Large intestine (tissue), 3 donors: ENCODE results near the gene SLCO3A1. TPM values are rescaled to one million over a fixed set of nuclear protein-coding genes. Genes with fewer than 3 reads are reported as not detected.

ENCODE experiments used
- DNase-seq, 2 donors: peaks; one replicate each; pipeline versions ENCODE4 v3.0.0 to v3.0.0-alpha.2; 2013
- H3K27ac ChIP-seq: one replicate; pipeline ENCODE4 v1.5.1; 2013; ENCODE audit warnings: low read length
- H3K27me3 ChIP-seq: 2 replicates; pipeline ENCODE4 v1.6.1; 2013; ENCODE audit warnings: low read length; ENCODE audit not compliant: control insufficient read depth, insufficient read depth
- H3K36me3 ChIP-seq: 2 replicates; pipeline ENCODE4 v1.6.1; 2013; ENCODE audit warnings: low read length; ENCODE audit not compliant: control insufficient read depth, insufficient read depth
- H3K4me1 ChIP-seq: one replicate; pipeline ENCODE4 v1.6.1; 2013; ENCODE audit warnings: low read length; ENCODE audit not compliant: control insufficient read depth, insufficient read depth
- H3K4me3 ChIP-seq: one replicate; pipeline ENCODE4 v1.5.1; 2013; ENCODE audit warnings: low read length
- H3K9me3 ChIP-seq: one replicate; pipeline ENCODE4 v1.6.1; 2013; ENCODE audit warnings: mild to moderate bottlenecking, low read depth, low read length, moderate library complexity; ENCODE audit not compliant: control insufficient read depth
- WGBS: methylation state at CpG from one replicate; pipeline ENCODE4 v1.1.5; 2013; ENCODE audit warnings: low lambda C conversion rate; ENCODE audit not compliant: insufficient coverage; 5-methylcytosine and 5-hydroxymethylcytosine counted together
- polyA plus RNA-seq: library from polyadenylated mRNA; unstranded; fragments of 120-200 nt; gene quantifications from one replicate; pipeline ENCODE4 v1.2.1, GENCODE V29; 2013

Gene SLCO3A1
- polyA plus RNA-seq, 1 donor, result 5.1 TPM

- H3K36me3 ChIP-seq, result no peaks in the 10 kb centered on the region
- DNase-seq, result no peak
- no peak overlapping the region for H3K27ac ChIP-seq
- H3K27me3 ChIP-seq, result peaks cover 2% of the 10 kb centered on the region
- H3K4me3 ChIP-seq, result no peak overlapping the region
- no CpG with 5 or more reads among the region's 2 CpGs for WGBS
- H3K4me1 ChIP-seq, result no peaks in the 10 kb centered on the region
- H3K9me3 ChIP-seq, result no peaks in the 10 kb centered on the region
Observed at GRCh38 chr15:92087211-92087610, 233.7 kb downstream of the SLCO3A1 start.

GRCh38 chr15:92091155-92091734, 237.7 kb downstream of the SLCO3A1 start:
- H3K4me1 ChIP-seq, result no peaks in the 10 kb centered on the region
- DNase-seq, result peak; percentile 37
- no peaks in the 10 kb centered on the region for H3K36me3 ChIP-seq
- H3K4me3 ChIP-seq, result no peak overlapping the region
- H3K9me3 ChIP-seq, result no peaks in the 10 kb centered on the region
- no peaks in the 10 kb centered on the region for H3K27me3 ChIP-seq
- no CpG with 5 or more reads among the region's 17 CpGs for WGBS
- no peak overlapping the region for H3K27ac ChIP-seq

GRCh38 chr15:92092289-92093105, 239.0 kb downstream of the SLCO3A1 start:
- no peak for DNase-seq
- Histone ChIP-seq H3K4me1 (no peaks in the 10 kb centered on the region), H3K27me3 (peaks cover 2% of the 10 kb centered on the region), H3K9me3 (no peaks in the 10 kb centered on the region), H3K27ac (no peak overlapping the region), H3K4me3 (no peak overlapping the region), H3K36me3 (no peaks in the 10 kb centered on the region)
- 67% methylated on average over 2 of the region's 10 CpGs for WGBS

- H3K4me3 ChIP-seq, result no peak overlapping the region
- no peaks in the 10 kb centered on the region for H3K9me3 ChIP-seq
- no peaks in the 10 kb centered on the region for H3K4me1 ChIP-seq
- no peak for DNase-seq
- peaks cover 2% of the 10 kb centered on the region for H3K27me3 ChIP-seq
- no CpG with 5 or more reads among the region's 4 CpGs for WGBS
- no peaks in the 10 kb centered on the region for H3K36me3 ChIP-seq
- no peak overlapping the region for H3K27ac ChIP-seq
Observed at GRCh38 chr15:92095693-92096092, 242.2 kb downstream of the SLCO3A1 start.

- no peaks in the 10 kb centered on the region for H3K9me3 ChIP-seq
- H3K27ac ChIP-seq, result no peak overlapping the region
- no peaks in the 10 kb centered on the region for H3K4me1 ChIP-seq
- no peak overlapping the region for H3K4me3 ChIP-seq
- peak; percentile 54 for DNase-seq
- H3K36me3 ChIP-seq, result no peaks in the 10 kb centered on the region
- WGBS, result no CpG with 5 or more reads among the region's 17 CpGs
- peaks cover 2% of the 10 kb centered on the region for H3K27me3 ChIP-seq
Observed at GRCh38 chr15:92097474-92098178, 244.1 kb downstream of the SLCO3A1 start.

GRCh38 chr15:92098869-92099268, 245.4 kb downstream of the SLCO3A1 start:
- no peak overlapping the region for H3K27ac ChIP-seq
- H3K9me3 ChIP-seq, result no peaks in the 10 kb centered on the region
- H3K4me1 ChIP-seq, result no peaks in the 10 kb centered on the region
- no CpG with 5 or more reads among the region's 5 CpGs for WGBS
- H3K4me3 ChIP-seq, result no peak overlapping the region
- DNase-seq, result no peak
- H3K36me3 ChIP-seq, result no peaks in the 10 kb centered on the region
- peaks cover 2% of the 10 kb centered on the region for H3K27me3 ChIP-seq

- H3K4me3 ChIP-seq, result no peak overlapping the region
- H3K27me3 ChIP-seq, result peaks cover 2% of the 10 kb centered on the region
- H3K36me3 ChIP-seq, result no peaks in the 10 kb centered on the region
- WGBS, result no CpG with 5 or more reads among the region's 2 CpGs
- no peak for DNase-seq
- H3K9me3 ChIP-seq, result no peaks in the 10 kb centered on the region
- no peak overlapping the region for H3K27ac ChIP-seq
- H3K4me1 ChIP-seq, result no peaks in the 10 kb centered on the region
Observed at GRCh38 chr15:92100301-92100700, 246.8 kb downstream of the SLCO3A1 start.

- H3K9me3 ChIP-seq, result no peaks in the 10 kb centered on the region
- no peaks in the 10 kb centered on the region for H3K4me1 ChIP-seq
- H3K27me3 ChIP-seq, result peaks cover 2% of the 10 kb centered on the region
- no peak overlapping the region for H3K4me3 ChIP-seq
- no peaks in the 10 kb centered on the region for H3K36me3 ChIP-seq
- WGBS, result no CpG with 5 or more reads among the region's 2 CpGs
- DNase-seq, result no peak
- H3K27ac ChIP-seq, result no peak overlapping the region
Observed at GRCh38 chr15:92100751-92101150, 247.2 kb downstream of the SLCO3A1 start.

- Histone ChIP-seq H3K27me3 (peaks cover 6% of the 10 kb centered on the region), H3K9me3 (no peaks in the 10 kb centered on the region), H3K27ac (no peak overlapping the region), H3K4me3 (no peak overlapping the region), H3K4me1 (no peaks in the 10 kb centered on the region), H3K36me3 (no peaks in the 10 kb centered on the region)
- 47% methylated on average over 3 of the region's 9 CpGs for WGBS
- no peak for DNase-seq
Observed at GRCh38 chr15:92101708-92102394, 248.3 kb downstream of the SLCO3A1 start.

GRCh38 chr15:92102395-92102755, 248.9 kb downstream of the SLCO3A1 start:
- no peaks in the 10 kb centered on the region for H3K36me3 ChIP-seq
- no peaks in the 10 kb centered on the region for H3K4me1 ChIP-seq
- no peaks in the 10 kb centered on the region for H3K9me3 ChIP-seq
- no CpG with 5 or more reads among the region's 2 CpGs for WGBS
- DNase-seq, result no peak
- no peak overlapping the region for H3K27ac ChIP-seq
- H3K27me3 ChIP-seq, result peaks cover 5% of the 10 kb centered on the region
- no peak overlapping the region for H3K4me3 ChIP-seq
